ENCODE results near the gene GNS. TPM values are rescaled to one million over a fixed set of nuclear protein-coding genes. Genes with fewer than 3 reads are reported as not detected.

Gene GNS
- total RNA-seq, 1 experiment from 2014 or later = 57.5 TPM

- no peaks in the 10 kb centered on the region for H3K27me3 ChIP-seq (replicated peaks; ENCODE audit: insufficient read depth, low read depth, low read length, poor library complexity)
- H3K9me3 ChIP-seq (ENCODE audit: low read depth, low read length, poor library complexity, severe bottlenecking) = no peaks in the 10 kb centered on the region
- ChIA-PET POLR2A (ENCODE audit: low non-redundant PET) (interaction anchor here (0.7 kb wide), 1 partner anchor 1831 kb away, joined by 13 read pairs; no protein-coding TSS in a partner anchor), CTCF (interaction anchor here (0.6 to 1.3 kb wide), 7 partner anchors 38 to 1614 kb away, joined by 3 to 9 read pairs (median 4); no protein-coding TSS in a partner anchor)
- H3K4me3 ChIP-seq (ENCODE audit: low read depth, low read length, poor library complexity, severe bottlenecking) = no peak overlapping the region
- no TSS peak for BruUV-seq (replicated peaks)
- no peaks in the 10 kb centered on the region for H3K36me3 ChIP-seq (ENCODE audit: insufficient read depth, low read length, poor library complexity, severe bottlenecking)
- no peaks in the 10 kb centered on the region for H3K4me1 ChIP-seq (ENCODE audit: insufficient read depth, low read length, poor library complexity, severe bottlenecking)
- no peak for TF ChIP-seq EZH2 (IDR thresholded peaks at IDR 0.05; ENCODE audit: borderline replicate concordance, low read depth, low read length, poor library complexity, severe bottlenecking)
- peak; percentile 90 for TF ChIP-seq CTCF (conservative IDR thresholded peaks at IDR 0.05; ENCODE audit: low read depth, low read length)
- peak; percentile 90 for DNase-seq (ENCODE audit: low spot score)
- H3K27ac ChIP-seq (ENCODE audit: low read depth, low read length, poor library complexity, severe bottlenecking) = no peak overlapping the region
- intact Hi-C loops (cut with micrococcal nuclease; ENCODE audit: unreplicated experiment) = no loop called here
Measured at GRCh38 chr12:64796205-64796845, 37.1 kb upstream of the GNS start.

- ChIA-PET CTCF (interaction anchor here (0.7 kb wide), 1 partner anchor 414 kb away, joined by 3 read pairs; no protein-coding TSS in a partner anchor), POLR2A (ENCODE audit: low non-redundant PET) (no interaction called here)
- Histone ChIP-seq H3K4me3 (ENCODE audit: low read depth, low read length, poor library complexity, severe bottlenecking) (no peak overlapping the region), H3K27me3 (replicated peaks; ENCODE audit: insufficient read depth, low read depth, low read length, poor library complexity) (no peaks in the 10 kb centered on the region), H3K36me3 (ENCODE audit: insufficient read depth, low read length, poor library complexity, severe bottlenecking) (no peaks in the 10 kb centered on the region), H3K9me3 (ENCODE audit: low read depth, low read length, poor library complexity, severe bottlenecking) (no peaks in the 10 kb centered on the region), H3K27ac (ENCODE audit: low read depth, low read length, poor library complexity, severe bottlenecking) (no peak overlapping the region), H3K4me1 (ENCODE audit: insufficient read depth, low read length, poor library complexity, severe bottlenecking) (no peaks in the 10 kb centered on the region)
- TF ChIP-seq CTCF (conservative IDR thresholded peaks at IDR 0.05; ENCODE audit: low read depth, low read length) (no peak), EZH2 (IDR thresholded peaks at IDR 0.05; ENCODE audit: borderline replicate concordance, low read depth, low read length, poor library complexity, severe bottlenecking) (no peak)
- no peak for DNase-seq (ENCODE audit: low spot score)
- intact Hi-C loops (cut with micrococcal nuclease; ENCODE audit: unreplicated experiment) = no loop called here
- no TSS peak for BruUV-seq (replicated peaks)
Measured at GRCh38 chr12:64794305-64794704, 35.1 kb upstream of the GNS start.

- no peaks in the 10 kb centered on the region for H3K9me3 ChIP-seq (ENCODE audit: low read depth, low read length, poor library complexity, severe bottlenecking)
- H3K4me3 ChIP-seq (ENCODE audit: low read depth, low read length, poor library complexity, severe bottlenecking) = no peak overlapping the region
- no peaks in the 10 kb centered on the region for H3K27me3 ChIP-seq (replicated peaks; ENCODE audit: insufficient read depth, low read depth, low read length, poor library complexity)
- POLR2A ChIA-PET (ENCODE audit: low non-redundant PET) = no interaction called here
- BruUV-seq (replicated peaks) = no TSS peak
- TF ChIP-seq CTCF (conservative IDR thresholded peaks at IDR 0.05; ENCODE audit: low read depth, low read length) (no peak), EZH2 (IDR thresholded peaks at IDR 0.05; ENCODE audit: borderline replicate concordance, low read depth, low read length, poor library complexity, severe bottlenecking) (no peak)
- CTCF ChIA-PET = no interaction called here
- no peaks in the 10 kb centered on the region for H3K36me3 ChIP-seq (ENCODE audit: insufficient read depth, low read length, poor library complexity, severe bottlenecking)
- intact Hi-C loops (cut with micrococcal nuclease; ENCODE audit: unreplicated experiment) = no loop called here
- DNase-seq (ENCODE audit: low spot score) = no peak
- no peaks in the 10 kb centered on the region for H3K4me1 ChIP-seq (ENCODE audit: insufficient read depth, low read length, poor library complexity, severe bottlenecking)
- H3K27ac ChIP-seq (ENCODE audit: low read depth, low read length, poor library complexity, severe bottlenecking) = no peak overlapping the region
Measured at GRCh38 chr12:64793610-64794009, 34.4 kb upstream of the GNS start.

Measured in A673 (cell line).